Cardiac muscle cell (in vitro differentiated cells and primary cell): ENCODE data around the gene BHLHA9. TPM values are rescaled to one million over a fixed set of nuclear protein-coding genes. Genes with fewer than 3 reads are reported as not detected.
A peak's percentile ranks its signal among the peaks of the same experiment; 100 is the strongest.

Experiments
- DNase-seq, 2 donors: peaks; one replicate each; pipeline versions ENCODE4 v3.0.0 to v3.0.0-alpha.2; 2010 to 2017; ENCODE audit warnings: low read depth in 1 of 2, low spot score in 1 of 2
- H3K27ac ChIP-seq: fragments of 200-600 bp; sonication (generic); 2 replicates; pipeline ENCODE4 v1.5.1; 2016
- H3K27me3 ChIP-seq: fragments of 200-600 bp; sonication (generic); 2 replicates; pipeline ENCODE4 v1.6.0; 2016; ENCODE audit warnings: control low read depth
- H3K36me3 ChIP-seq: fragments of 200-600 bp; sonication (generic); 2 replicates; pipeline ENCODE4 v1.5.1; 2016; ENCODE audit warnings: control low read depth
- H3K4me1 ChIP-seq: fragments of 200-600 bp; sonication (generic); 2 replicates; pipeline ENCODE4 v1.8.1; 2017; ENCODE audit warnings: low read depth, mild to moderate bottlenecking, mixed run types
- H3K4me3 ChIP-seq: fragments of 200-600 bp; sonication (generic); 2 replicates; pipeline ENCODE4 v1.5.1; 2016; ENCODE audit warnings: mild to moderate bottlenecking
- H3K9me3 ChIP-seq: fragments of 200-600 bp; sonication (generic); 2 replicates; pipeline ENCODE4 v1.5.1; 2017; ENCODE audit warnings: low read depth, mild to moderate bottlenecking, control low read depth
- polyA plus RNA-seq: library from polyadenylated mRNA; unstranded; fragments of >200 nt; fragmentation: Nextera tagmentation; extraction: Ambion mirVana; gene quantifications from 2 replicates; pipeline ENCODE4 v1.2.1, GENCODE V29; 2016
- total RNA-seq: library from RNA; depleted of rRNA; stranded (reverse); fragments of >200 nt; gene quantifications from 2 replicates; pipeline ENCODE4 v1.2.3, GENCODE V29; 2016
- TF ChIP-seq, protein P1 (sequence below): IDR thresholded peaks from 2 replicates; pipeline ENCODE4 v1.5.1; 2012; ENCODE audit warnings: low read depth, mild to moderate bottlenecking, low read length

The BHLHA9 gene
- total and polyA plus RNA-seq, 2 experiments from 2014 or later, result 0.92 TPM; not detected in 1

- DNase-seq, result peak in 1 of 2 donors; percentile 73
Observed at GRCh38 chr17:1313270-1314005, 43.2 kb downstream of the BHLHA9 start.

DNA sequence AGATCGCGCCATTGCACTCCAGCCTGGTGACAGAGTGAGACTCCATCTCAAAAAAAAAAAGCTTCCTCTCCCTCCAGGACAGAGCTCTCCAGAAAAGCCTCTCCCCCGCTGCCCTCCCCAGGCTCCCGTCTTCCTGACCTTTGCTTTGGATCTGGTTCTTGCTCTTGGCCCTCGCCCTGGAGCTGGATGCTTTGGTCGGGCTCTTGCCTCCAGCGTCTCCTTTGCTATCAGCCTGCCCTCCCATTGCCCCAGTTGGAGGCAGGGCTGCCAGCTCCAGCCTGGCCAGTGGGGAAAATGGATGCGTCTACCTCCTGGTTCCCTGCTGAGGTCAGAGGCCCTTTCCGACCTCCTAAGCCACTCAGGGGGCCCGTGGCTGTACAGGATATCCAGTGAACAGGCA, 45.2 kb downstream of the BHLHA9 start:
- Histone ChIP-seq H3K4me1 (no peaks in the 10 kb centered on the region), H3K4me3 (no peak overlapping the region), H3K27me3 (peaks cover 4% of the 10 kb centered on the region), H3K9me3 (no peaks in the 10 kb centered on the region), H3K27ac (no peak overlapping the region), H3K36me3 (no peaks in the 10 kb centered on the region)
- no peak for DNase-seq
- TF ChIP-seq, protein P1, sequence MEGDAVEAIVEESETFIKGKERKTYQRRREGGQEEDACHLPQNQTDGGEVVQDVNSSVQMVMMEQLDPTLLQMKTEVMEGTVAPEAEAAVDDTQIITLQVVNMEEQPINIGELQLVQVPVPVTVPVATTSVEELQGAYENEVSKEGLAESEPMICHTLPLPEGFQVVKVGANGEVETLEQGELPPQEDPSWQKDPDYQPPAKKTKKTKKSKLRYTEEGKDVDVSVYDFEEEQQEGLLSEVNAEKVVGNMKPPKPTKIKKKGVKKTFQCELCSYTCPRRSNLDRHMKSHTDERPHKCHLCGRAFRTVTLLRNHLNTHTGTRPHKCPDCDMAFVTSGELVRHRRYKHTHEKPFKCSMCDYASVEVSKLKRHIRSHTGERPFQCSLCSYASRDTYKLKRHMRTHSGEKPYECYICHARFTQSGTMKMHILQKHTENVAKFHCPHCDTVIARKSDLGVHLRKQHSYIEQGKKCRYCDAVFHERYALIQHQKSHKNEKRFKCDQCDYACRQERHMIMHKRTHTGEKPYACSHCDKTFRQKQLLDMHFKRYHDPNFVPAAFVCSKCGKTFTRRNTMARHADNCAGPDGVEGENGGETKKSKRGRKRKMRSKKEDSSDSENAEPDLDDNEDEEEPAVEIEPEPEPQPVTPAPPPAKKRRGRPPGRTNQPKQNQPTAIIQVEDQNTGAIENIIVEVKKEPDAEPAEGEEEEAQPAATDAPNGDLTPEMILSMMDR, result no peak

More at GRCh38 chr17:1313270-1314005, 43.2 kb downstream of the BHLHA9 start:
- Histone ChIP-seq H3K27me3 (peaks cover 4% of the 10 kb centered on the region), H3K9me3 (no peaks in the 10 kb centered on the region), H3K4me3 (no peak overlapping the region), H3K27ac (no peak overlapping the region), H3K36me3 (no peaks in the 10 kb centered on the region), H3K4me1 (no peaks in the 10 kb centered on the region)
- TF ChIP-seq, protein P1, result no peak

DNA sequence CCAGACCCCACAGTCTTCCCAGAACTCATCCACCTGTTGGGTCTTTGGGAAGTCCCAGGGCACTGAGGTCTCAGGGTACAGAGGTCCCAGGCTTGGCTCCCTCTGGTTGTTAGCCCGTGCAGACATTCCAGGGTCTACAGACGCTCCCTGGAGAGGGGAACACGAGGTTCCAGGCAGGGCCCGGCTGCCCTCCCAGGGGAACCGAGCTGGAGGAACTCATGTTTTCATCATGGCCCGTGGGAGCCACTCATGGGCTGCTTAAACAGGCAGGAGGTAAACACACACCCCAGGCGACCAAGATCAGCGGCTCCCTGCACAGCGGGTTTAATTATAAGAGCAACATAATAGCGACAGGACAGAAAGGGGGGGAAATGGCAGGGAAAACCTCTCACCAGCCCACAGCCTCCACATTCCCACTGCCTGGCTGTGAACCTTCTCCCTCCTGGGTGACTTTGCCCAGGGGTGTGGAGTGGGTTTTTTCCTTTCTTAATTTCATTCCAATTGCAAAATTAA, 45.7 kb downstream of the BHLHA9 start:
- Histone ChIP-seq H3K9me3 (no peaks in the 10 kb centered on the region), H3K36me3 (no peaks in the 10 kb centered on the region), H3K27me3 (peaks cover 4% of the 10 kb centered on the region), H3K27ac (no peak overlapping the region), H3K4me1 (no peaks in the 10 kb centered on the region), H3K4me3 (no peak overlapping the region)
- TF ChIP-seq, protein P1, result no peak
- no peak for DNase-seq

Other genes with a start within 250 kb of the BHLHA9 start
- gene ABR, start 90.5 kb upstream of the BHLHA9 start, total RNA-seq, result 55.4 and 67.5 TPM in 2 replicates
- gene ABR, start 90.5 kb upstream of the BHLHA9 start, polyA plus RNA-seq, result 23.5 and 36.1 TPM in 2 replicates
- gene TRARG1, start 9.2 kb downstream of the BHLHA9 start, total RNA-seq, result not detected in 2 replicates
- not detected in 2 replicates for gene TRARG1, start 9.2 kb downstream of the BHLHA9 start, polyA plus RNA-seq
- gene YWHAE, start 129.8 kb downstream of the BHLHA9 start, total RNA-seq, result 1,409 and 2,297 TPM in 2 replicates
- 658 and 685 TPM in 2 replicates for gene YWHAE, start 129.8 kb downstream of the BHLHA9 start, polyA plus RNA-seq
- 25.0 and 28.7 TPM in 2 replicates for gene CRK, start 185.8 kb downstream of the BHLHA9 start, total RNA-seq
- gene CRK, start 185.8 kb downstream of the BHLHA9 start, polyA plus RNA-seq, result 33.1 and 46.0 TPM in 2 replicates
- 43.7 and 63.9 TPM in 2 replicates for gene MYO1C, start 222.2 kb downstream of the BHLHA9 start, total RNA-seq
- 34.1 and 58.4 TPM in 2 replicates for gene MYO1C, start 222.2 kb downstream of the BHLHA9 start, polyA plus RNA-seq
- 22.5 and 24.6 TPM in 2 replicates for gene INPP5K, start 246.2 kb downstream of the BHLHA9 start, total RNA-seq
- gene INPP5K, start 246.2 kb downstream of the BHLHA9 start, polyA plus RNA-seq, result 13.8 and 18.1 TPM in 2 replicates